Body of pancreas (tissue), 4 donors: Measurements from ENCODE around the gene CYFIP1.

Experiments
- CTCF ChIP-seq, 7 experiments: fragments of 450-650 bp in 4 of 7; fragments of 200-600 bp in 3 of 7; sonication (generic) in 3 of 7; IDR thresholded peaks; one replicate each; pipeline ENCODE4 v1.5.1; 2016 to 2019; ENCODE audit warnings: antibody characterized with exemption in 7 of 7
- POLR2A ChIP-seq, 3 donors: fragments of 450-650 bp; IDR thresholded peaks; one replicate each; pipeline ENCODE4 v1.6.1; 2016; ENCODE audit warnings: antibody characterized with exemption in 3 of 3, mild to moderate bottlenecking in 2 of 3

GRCh38 chr15:22918596-22919140 lies 61.5 kb downstream of the CYFIP1 start:
- TF ChIP-seq CTCF (IDR thresholded peaks at IDR 0.05): no peak
- TF ChIP-seq POLR2A (IDR thresholded peaks at IDR 0.05): no peak
